Gastroesophageal sphincter (tissue), 3 donors: Measurements from ENCODE around the gene ARMC3.

Source experiments
- EP300 ChIP-seq: sonication (generic); formaldehyde crosslinking; IDR thresholded peaks from one replicate; pipeline ENCODE4 v1.6.1; 2017; ENCODE audit warnings: antibody characterized with exemption, mild to moderate bottlenecking
- POLR2A ChIP-seq, 2 donors: fragments of 450-650 bp; IDR thresholded peaks; one replicate each; pipeline ENCODE4 v1.6.1; 2017; ENCODE audit warnings: antibody characterized with exemption in 2 of 2, mild to moderate bottlenecking in 2 of 2, moderate library complexity in 1 of 2
- POLR2AphosphoS5 ChIP-seq: sonication (generic); formaldehyde crosslinking; IDR thresholded peaks from one replicate; pipeline ENCODE4 v1.6.1; 2017; ENCODE audit warnings: antibody characterized with exemption
- TF ChIP-seq, protein P1 (sequence below), 4 experiments: fragments of 200-600 bp in 2 of 4; fragments of 450-650 bp in 2 of 4; sonication (generic) in 1 of 4; IDR thresholded peaks; one replicate each; pipeline ENCODE4 v1.5.1; 2017 to 2019; ENCODE audit warnings: antibody characterized with exemption in 4 of 4, mild to moderate bottlenecking in 2 of 4, moderate library complexity in 2 of 4

DNA sequence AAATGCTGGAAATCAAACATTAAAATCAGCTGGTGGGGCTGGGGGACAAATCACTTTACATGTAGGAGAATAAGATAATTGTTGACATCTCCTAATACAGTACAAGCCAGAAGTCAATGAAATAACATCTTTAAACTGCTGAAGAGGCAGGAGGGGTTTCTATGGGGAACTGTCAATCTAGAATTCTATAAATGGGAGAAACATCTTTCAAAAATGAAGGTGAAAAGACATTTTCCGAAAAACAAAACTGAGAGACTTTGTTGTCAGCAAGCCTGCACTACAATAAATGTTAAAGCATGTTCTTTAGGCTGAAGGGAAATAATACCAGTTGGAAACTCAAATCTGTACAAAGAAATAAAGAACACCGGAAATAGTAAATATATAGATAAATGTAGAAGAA is 150.3 kb downstream of the ARMC3 start:
- TF ChIP-seq, protein P1, sequence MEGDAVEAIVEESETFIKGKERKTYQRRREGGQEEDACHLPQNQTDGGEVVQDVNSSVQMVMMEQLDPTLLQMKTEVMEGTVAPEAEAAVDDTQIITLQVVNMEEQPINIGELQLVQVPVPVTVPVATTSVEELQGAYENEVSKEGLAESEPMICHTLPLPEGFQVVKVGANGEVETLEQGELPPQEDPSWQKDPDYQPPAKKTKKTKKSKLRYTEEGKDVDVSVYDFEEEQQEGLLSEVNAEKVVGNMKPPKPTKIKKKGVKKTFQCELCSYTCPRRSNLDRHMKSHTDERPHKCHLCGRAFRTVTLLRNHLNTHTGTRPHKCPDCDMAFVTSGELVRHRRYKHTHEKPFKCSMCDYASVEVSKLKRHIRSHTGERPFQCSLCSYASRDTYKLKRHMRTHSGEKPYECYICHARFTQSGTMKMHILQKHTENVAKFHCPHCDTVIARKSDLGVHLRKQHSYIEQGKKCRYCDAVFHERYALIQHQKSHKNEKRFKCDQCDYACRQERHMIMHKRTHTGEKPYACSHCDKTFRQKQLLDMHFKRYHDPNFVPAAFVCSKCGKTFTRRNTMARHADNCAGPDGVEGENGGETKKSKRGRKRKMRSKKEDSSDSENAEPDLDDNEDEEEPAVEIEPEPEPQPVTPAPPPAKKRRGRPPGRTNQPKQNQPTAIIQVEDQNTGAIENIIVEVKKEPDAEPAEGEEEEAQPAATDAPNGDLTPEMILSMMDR (IDR thresholded peaks at IDR 0.05), result no peak
- TF ChIP-seq POLR2AphosphoS5 (no peak), EP300 (no peak), POLR2A (IDR thresholded peaks at IDR 0.05) (no peak)
